DOHH2 (cell line): Measurements from ENCODE around the gene LAMA4.

Experiments
- EZH2phosphoT487 ChIP-seq: fragments of 200-600 bp; sonication (generic); IDR thresholded peaks from 2 replicates; pipeline ENCODE4 v1.6.1; 2017; ENCODE audit warnings: borderline replicate concordance, mild to moderate bottlenecking, antibody characterized with exemption, low read length, moderate library complexity, mixed read lengths
- TF ChIP-seq, protein P1 (sequence below): fragments of 200-600 bp; sonication (generic); IDR thresholded peaks from one replicate; pipeline ENCODE4 v1.5.1; 2014; ENCODE audit warnings: antibody characterized with exemption, mild to moderate bottlenecking, low read depth, low read length; ENCODE audit not compliant: poor library complexity, severe bottlenecking

GRCh38 chr6:112086744-112087135 lies 167.6 kb downstream of the LAMA4 start:
- TF ChIP-seq, protein P1, sequence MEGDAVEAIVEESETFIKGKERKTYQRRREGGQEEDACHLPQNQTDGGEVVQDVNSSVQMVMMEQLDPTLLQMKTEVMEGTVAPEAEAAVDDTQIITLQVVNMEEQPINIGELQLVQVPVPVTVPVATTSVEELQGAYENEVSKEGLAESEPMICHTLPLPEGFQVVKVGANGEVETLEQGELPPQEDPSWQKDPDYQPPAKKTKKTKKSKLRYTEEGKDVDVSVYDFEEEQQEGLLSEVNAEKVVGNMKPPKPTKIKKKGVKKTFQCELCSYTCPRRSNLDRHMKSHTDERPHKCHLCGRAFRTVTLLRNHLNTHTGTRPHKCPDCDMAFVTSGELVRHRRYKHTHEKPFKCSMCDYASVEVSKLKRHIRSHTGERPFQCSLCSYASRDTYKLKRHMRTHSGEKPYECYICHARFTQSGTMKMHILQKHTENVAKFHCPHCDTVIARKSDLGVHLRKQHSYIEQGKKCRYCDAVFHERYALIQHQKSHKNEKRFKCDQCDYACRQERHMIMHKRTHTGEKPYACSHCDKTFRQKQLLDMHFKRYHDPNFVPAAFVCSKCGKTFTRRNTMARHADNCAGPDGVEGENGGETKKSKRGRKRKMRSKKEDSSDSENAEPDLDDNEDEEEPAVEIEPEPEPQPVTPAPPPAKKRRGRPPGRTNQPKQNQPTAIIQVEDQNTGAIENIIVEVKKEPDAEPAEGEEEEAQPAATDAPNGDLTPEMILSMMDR, result no peak
- TF ChIP-seq EZH2phosphoT487, result no peak
